ENCODE results near the gene CYFIP1. TPM values are rescaled to one million over a fixed set of nuclear protein-coding genes. Genes with fewer than 3 reads are reported as not detected.

The CYFIP1 gene
- total RNA-seq, 2 donors from 2014 or later = 134 to 139 TPM

DNA sequence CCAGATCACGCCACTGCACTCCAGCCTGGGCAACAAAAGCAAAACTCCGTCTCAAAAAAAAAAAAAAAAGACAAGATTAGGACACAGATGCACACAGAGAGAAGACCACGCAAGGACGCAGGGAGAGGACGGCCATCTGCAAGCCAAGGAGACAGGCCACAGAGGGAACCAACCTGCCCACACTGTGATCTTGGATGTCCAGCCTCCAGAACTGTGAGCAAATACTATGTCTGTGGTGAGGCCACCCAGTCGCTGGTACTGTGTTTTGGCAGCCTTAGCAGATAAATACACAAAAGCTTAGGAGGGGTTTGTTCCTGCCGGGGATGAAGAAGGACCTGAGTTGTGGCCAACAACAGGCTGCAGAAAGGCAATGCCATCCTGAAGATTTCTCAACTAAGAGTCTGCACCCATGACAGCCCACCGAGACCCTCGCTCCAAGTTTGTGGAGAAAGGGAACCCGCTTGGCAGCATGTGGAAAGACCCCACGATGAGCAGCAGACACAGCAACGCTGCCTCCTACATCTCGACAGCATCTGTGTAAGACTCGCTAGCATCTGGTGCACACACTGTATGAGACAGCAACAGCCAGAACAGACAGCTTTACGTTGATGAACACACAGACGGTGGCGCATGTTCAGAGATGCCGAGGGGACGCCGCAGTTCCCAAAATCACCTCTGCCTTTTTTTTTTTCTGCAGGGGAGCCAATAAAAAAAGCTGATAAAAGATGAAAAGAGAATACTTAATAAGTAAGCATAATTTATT, 13.7 kb downstream of the CYFIP1 start:
- Mint-ChIP-seq H3K4me1 (peaks cover 3% of the 10 kb centered on the region), H3K36me3 (ENCODE audit: low read depth) (peaks cover 38% of the 10 kb centered on the region), H3K27ac (no peak overlapping the region), H3K9me3 (peaks cover 12% of the 10 kb centered on the region), H3K4me3 (no peak overlapping the region), H3K27me3 (ENCODE audit: insufficient read depth) (no peaks in the 10 kb centered on the region)
- WGBS, 2 experiments (ENCODE audit: insufficient coverage in 1 of 2, insufficient read length in 1 of 2) = 92 to 95% methylated on average over 17 to 20 of the region's 20 CpGs
- Histone ChIP-seq H3K27me3 (ENCODE audit: control insufficient read depth, insufficient read depth, low read length, poor library complexity, severe bottlenecking) (no peaks in the 10 kb centered on the region), H3K27ac (ENCODE audit: low read depth, low read length) (no peak overlapping the region), H3K9me3 (ENCODE audit: control insufficient read depth, low read length) (peaks cover 14% of the 10 kb centered on the region), H3K9ac (ENCODE audit: extremely low read depth, low read length, poor library complexity, severe bottlenecking) (no peak overlapping the region), H3K4me3 (ENCODE audit: low read length) (no peak overlapping the region), H3K36me3 (ENCODE audit: control insufficient read depth, insufficient read depth, low read length) (peaks cover 23% of the 10 kb centered on the region), H3K4me1 (ENCODE audit: control insufficient read depth, insufficient read depth, low read length) (no peaks in the 10 kb centered on the region)
- DNase-seq = no peak
- TF ChIP-seq, protein P1, sequence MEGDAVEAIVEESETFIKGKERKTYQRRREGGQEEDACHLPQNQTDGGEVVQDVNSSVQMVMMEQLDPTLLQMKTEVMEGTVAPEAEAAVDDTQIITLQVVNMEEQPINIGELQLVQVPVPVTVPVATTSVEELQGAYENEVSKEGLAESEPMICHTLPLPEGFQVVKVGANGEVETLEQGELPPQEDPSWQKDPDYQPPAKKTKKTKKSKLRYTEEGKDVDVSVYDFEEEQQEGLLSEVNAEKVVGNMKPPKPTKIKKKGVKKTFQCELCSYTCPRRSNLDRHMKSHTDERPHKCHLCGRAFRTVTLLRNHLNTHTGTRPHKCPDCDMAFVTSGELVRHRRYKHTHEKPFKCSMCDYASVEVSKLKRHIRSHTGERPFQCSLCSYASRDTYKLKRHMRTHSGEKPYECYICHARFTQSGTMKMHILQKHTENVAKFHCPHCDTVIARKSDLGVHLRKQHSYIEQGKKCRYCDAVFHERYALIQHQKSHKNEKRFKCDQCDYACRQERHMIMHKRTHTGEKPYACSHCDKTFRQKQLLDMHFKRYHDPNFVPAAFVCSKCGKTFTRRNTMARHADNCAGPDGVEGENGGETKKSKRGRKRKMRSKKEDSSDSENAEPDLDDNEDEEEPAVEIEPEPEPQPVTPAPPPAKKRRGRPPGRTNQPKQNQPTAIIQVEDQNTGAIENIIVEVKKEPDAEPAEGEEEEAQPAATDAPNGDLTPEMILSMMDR (conservative IDR thresholded peaks at IDR 0.05) = no peak

DNA sequence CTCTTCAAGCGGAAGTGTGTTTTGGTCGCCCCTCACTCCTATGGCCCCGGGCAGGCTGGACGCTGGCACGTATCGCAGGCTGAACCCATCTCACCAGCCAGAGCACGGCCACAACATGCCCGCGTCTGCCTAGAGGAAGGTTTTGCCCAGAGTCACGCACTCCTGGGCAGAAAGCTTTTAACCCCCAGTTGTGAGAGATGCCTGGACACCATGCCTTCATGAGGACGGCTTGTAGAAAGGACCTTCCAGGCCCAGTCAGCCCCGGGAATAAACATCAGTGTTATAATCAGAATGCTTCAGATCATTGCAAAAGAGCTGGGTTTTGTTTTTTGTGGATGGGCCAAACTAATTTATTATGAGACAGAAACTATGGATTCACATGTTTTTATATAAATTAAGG, 16.5 kb downstream of the CYFIP1 start:
- Mint-ChIP-seq H3K27me3 (ENCODE audit: insufficient read depth) (no peaks in the 10 kb centered on the region), H3K4me1 (peaks cover 4% of the 10 kb centered on the region), H3K4me3 (no peak overlapping the region), H3K36me3 (ENCODE audit: low read depth) (peaks cover 22% of the 10 kb centered on the region), H3K27ac (no peak overlapping the region), H3K9me3 (no peaks in the 10 kb centered on the region)
- Histone ChIP-seq H3K27me3 (ENCODE audit: control insufficient read depth, insufficient read depth, low read length, poor library complexity, severe bottlenecking) (no peaks in the 10 kb centered on the region), H3K4me1 (ENCODE audit: control insufficient read depth, insufficient read depth, low read length) (no peaks in the 10 kb centered on the region), H3K4me3 (ENCODE audit: low read length) (no peak overlapping the region), H3K9me3 (ENCODE audit: control insufficient read depth, low read length) (no peaks in the 10 kb centered on the region), H3K9ac (ENCODE audit: extremely low read depth, low read length, poor library complexity, severe bottlenecking) (no peak overlapping the region), H3K27ac (ENCODE audit: low read depth, low read length) (no peak overlapping the region), H3K36me3 (ENCODE audit: control insufficient read depth, insufficient read depth, low read length) (peaks cover 10% of the 10 kb centered on the region)
- TF ChIP-seq, protein P1 (conservative IDR thresholded peaks at IDR 0.05) = no peak
- DNase-seq = no peak
- 95 to 97% methylated on average over 10 to 12 of the region's 12 CpGs for WGBS, 2 experiments (ENCODE audit: insufficient coverage in 1 of 2, insufficient read length in 1 of 2)

DNA sequence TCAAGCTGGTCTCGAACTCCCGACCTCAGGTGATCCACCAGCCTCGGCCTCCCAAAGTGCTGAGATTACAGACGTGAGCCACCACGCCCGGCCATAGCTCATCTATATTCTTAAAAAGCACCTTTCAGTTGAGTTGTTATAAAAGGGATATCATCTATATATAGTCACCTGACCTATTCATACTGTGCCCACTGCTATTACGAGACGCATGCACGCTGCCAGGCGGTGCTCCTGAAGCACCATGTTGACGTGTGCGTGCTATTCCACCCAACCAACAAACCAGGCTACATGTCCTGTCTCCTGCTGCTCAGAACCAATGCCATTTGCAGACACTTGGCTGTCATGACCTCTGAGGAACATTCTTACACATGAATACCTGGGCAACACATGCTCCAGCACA, 17.6 kb downstream of the CYFIP1 start:
- Histone ChIP-seq H3K4me1 (ENCODE audit: control insufficient read depth, insufficient read depth, low read length) (no peaks in the 10 kb centered on the region), H3K9me3 (ENCODE audit: control insufficient read depth, low read length) (no peaks in the 10 kb centered on the region), H3K36me3 (ENCODE audit: control insufficient read depth, insufficient read depth, low read length) (peaks cover 10% of the 10 kb centered on the region), H3K27me3 (ENCODE audit: control insufficient read depth, insufficient read depth, low read length, poor library complexity, severe bottlenecking) (no peaks in the 10 kb centered on the region), H3K4me3 (ENCODE audit: low read length) (no peak overlapping the region), H3K9ac (ENCODE audit: extremely low read depth, low read length, poor library complexity, severe bottlenecking) (no peak overlapping the region), H3K27ac (ENCODE audit: low read depth, low read length) (no peak overlapping the region)
- Mint-ChIP-seq H3K27me3 (ENCODE audit: insufficient read depth) (no peaks in the 10 kb centered on the region), H3K27ac (no peak overlapping the region), H3K4me1 (peaks cover 2% of the 10 kb centered on the region), H3K9me3 (no peaks in the 10 kb centered on the region), H3K4me3 (no peak overlapping the region), H3K36me3 (ENCODE audit: low read depth) (peaks cover 22% of the 10 kb centered on the region)
- TF ChIP-seq, protein P1 (conservative IDR thresholded peaks at IDR 0.05) = no peak
- DNase-seq = no peak
- 93 to 100% methylated on average over 6 to 9 of the region's 12 CpGs for WGBS, 2 experiments (ENCODE audit: insufficient coverage in 1 of 2, insufficient read length in 1 of 2)
